Lung (tissue), 12 donors: Measurements from ENCODE around the gene MAP1S. TPM values are rescaled to one million over a fixed set of nuclear protein-coding genes. Genes with fewer than 3 reads are reported as not detected.

Source experiments
- ATAC-seq: fragments of 200-7000 bp; cut with Tn5 transposase; one replicate; pipeline ENCODE4 v1.9.1; 2020; ENCODE audit warnings: moderate number of reproducible peaks; ENCODE audit not compliant: insufficient read depth, low FRiP score
- DNase-seq, 3 donors: peaks; one replicate each; pipeline ENCODE4 v3.0.0-alpha.2; 2013 to 2017
- H3K27ac ChIP-seq, 2 donors: one replicate each; pipeline ENCODE4 v1.5.1; 2013; ENCODE audit warnings: mild to moderate bottlenecking in 2 of 2, moderate library complexity in 2 of 2, control low read depth in 1 of 2, inconsistent platforms in 1 of 2, low read depth in 1 of 2, low read length in 1 of 2
- H3K27me3 ChIP-seq, 3 donors: one replicate each; pipeline ENCODE4 v1.5.1; 2013; ENCODE audit warnings: low read length in 2 of 3; ENCODE audit not compliant: control insufficient read depth in 3 of 3, insufficient read depth in 3 of 3
- H3K36me3 ChIP-seq, 4 donors: one replicate each; pipeline ENCODE4 v1.5.1; 2013; ENCODE audit warnings: low read length in 4 of 4, mild to moderate bottlenecking in 1 of 4, moderate library complexity in 1 of 4; ENCODE audit not compliant: control insufficient read depth in 4 of 4, insufficient read depth in 4 of 4
- H3K4me1 ChIP-seq, 5 donors: one replicate each; pipeline ENCODE4 v1.5.1; 2013; ENCODE audit warnings: low read length in 5 of 5, mild to moderate bottlenecking in 2 of 5, moderate library complexity in 1 of 5; ENCODE audit not compliant: control insufficient read depth in 5 of 5, insufficient read depth in 5 of 5
- H3K4me3 ChIP-seq: one replicate; pipeline ENCODE4 v1.5.1; 2013; ENCODE audit warnings: mild to moderate bottlenecking, control low read depth, moderate library complexity
- H3K9ac ChIP-seq, 2 donors: one replicate each; pipeline ENCODE4 v1.5.1; 2013; ENCODE audit warnings: low read length in 2 of 2, control low read depth in 1 of 2; ENCODE audit not compliant: insufficient read depth in 1 of 2
- H3K9me3 ChIP-seq, 4 donors: one replicate each; pipeline ENCODE4 v1.5.1; 2013; ENCODE audit warnings: low read length in 3 of 4, mild to moderate bottlenecking in 1 of 4, moderate library complexity in 1 of 4; ENCODE audit not compliant: control insufficient read depth in 4 of 4, insufficient read depth in 3 of 4
- WGBS, 2 donors: extraction: QIAGEN DNeasy Blood & Tissue Kit; methylation state at CpG; one replicate each; pipeline ENCODE4 v1.1.7; 2013; 5-methylcytosine and 5-hydroxymethylcytosine counted together
- polyA plus RNA-seq, 2 donors: library from polyadenylated mRNA; stranded (reverse); fragments of 200-250 nt; gene quantifications; one replicate each; pipeline ENCODE4 v1.2.1, GENCODE V29; 2013
- total RNA-seq, 2 donors: library from RNA; depleted of rRNA in 1 of 2; stranded (reverse); fragments of >200 nt in 1 of 2; gene quantifications; one replicate each; pipeline ENCODE4 v1.2.1, GENCODE V29; 2014 to 2021
- TF ChIP-seq, protein P1 (sequence below): IDR thresholded peaks from 2 replicates; pipeline ENCODE4 v1.5.1; 2012; ENCODE audit warnings: mild to moderate bottlenecking; ENCODE audit errors: control extremely low read depth, extremely low read depth
- donor health status: control.
- donor health status: control.
- donor health status: Bipolar disorder and iron deficiency.
- donor health status: healthy.
- donor health status: DM: yes; HTN: yes; CAD: no.

Gene MAP1S
- total and polyA plus RNA-seq, 4 donors, result 32.1 to 71.1 (median 38.4) TPM

DNA sequence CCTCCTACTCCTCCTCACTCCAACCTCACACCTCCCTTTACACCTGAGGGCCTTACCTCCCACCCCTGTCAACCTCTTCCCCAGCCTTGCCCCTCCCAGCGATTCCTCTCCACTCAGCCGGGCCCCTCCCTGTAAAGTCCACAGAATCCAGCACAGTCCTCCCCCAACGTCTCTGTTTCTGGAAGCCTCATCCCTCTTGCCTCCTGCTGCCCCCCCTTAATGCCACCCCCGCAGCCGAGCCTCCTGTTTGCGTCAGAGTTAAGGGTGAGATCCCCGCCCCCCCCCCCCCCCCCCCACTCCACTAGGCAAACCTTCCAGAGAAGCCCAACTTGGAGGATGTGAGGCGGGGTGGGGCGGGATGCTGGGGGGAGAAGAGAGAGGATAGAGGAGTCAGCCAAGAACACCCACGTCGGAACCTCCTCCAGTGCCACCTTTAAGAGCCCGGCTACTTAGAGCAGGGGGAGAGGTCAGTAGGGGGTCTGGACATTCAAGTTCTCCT, 33.2 kb upstream of the MAP1S start:
- Histone ChIP-seq H3K27me3 (peaks cover 3 to 37% (median 19%) of the 10 kb centered on the region in 3 donors), H3K4me1 (peaks cover 0 to 23% (median 0%) of the 10 kb centered on the region in 5 donors), H3K27ac (no peak overlapping the region), H3K9ac (no peak overlapping the region), H3K9me3 (peaks cover 0 to 9% (median 0%) of the 10 kb centered on the region in 4 donors), H3K4me3 (no peak overlapping the region), H3K36me3 (no peaks in the 10 kb centered on the region)
- 1 to 4% methylated on average over 12 of the region's 12 CpGs for WGBS, 2 donors
- TF ChIP-seq, protein P1, sequence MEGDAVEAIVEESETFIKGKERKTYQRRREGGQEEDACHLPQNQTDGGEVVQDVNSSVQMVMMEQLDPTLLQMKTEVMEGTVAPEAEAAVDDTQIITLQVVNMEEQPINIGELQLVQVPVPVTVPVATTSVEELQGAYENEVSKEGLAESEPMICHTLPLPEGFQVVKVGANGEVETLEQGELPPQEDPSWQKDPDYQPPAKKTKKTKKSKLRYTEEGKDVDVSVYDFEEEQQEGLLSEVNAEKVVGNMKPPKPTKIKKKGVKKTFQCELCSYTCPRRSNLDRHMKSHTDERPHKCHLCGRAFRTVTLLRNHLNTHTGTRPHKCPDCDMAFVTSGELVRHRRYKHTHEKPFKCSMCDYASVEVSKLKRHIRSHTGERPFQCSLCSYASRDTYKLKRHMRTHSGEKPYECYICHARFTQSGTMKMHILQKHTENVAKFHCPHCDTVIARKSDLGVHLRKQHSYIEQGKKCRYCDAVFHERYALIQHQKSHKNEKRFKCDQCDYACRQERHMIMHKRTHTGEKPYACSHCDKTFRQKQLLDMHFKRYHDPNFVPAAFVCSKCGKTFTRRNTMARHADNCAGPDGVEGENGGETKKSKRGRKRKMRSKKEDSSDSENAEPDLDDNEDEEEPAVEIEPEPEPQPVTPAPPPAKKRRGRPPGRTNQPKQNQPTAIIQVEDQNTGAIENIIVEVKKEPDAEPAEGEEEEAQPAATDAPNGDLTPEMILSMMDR, result no peak
- ATAC-seq, result no peak
- DNase-seq, result peak in 2 of 3 donors; percentile 9 to 35

DNA sequence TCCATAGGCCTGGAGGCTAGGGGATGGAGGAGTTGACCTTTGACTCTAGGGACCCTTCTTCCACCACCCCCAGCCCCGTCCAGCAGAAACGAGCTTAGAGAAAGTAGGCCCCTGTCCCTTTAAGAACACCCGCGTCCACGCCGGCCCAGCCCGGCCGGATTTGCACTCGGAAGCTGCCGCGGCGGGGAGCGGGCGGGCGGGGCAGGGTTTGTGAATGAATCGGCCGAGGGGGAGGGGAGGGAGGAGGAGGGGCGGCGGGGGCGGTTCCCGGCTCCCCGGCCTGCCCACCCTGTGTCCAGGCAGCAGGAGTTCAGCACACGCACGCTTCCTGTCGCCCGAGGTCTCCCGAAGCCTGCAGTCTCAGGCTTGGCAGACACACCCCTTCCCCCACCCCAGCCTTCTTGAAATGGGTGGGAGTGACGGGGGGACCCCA, 32.7 kb upstream of the MAP1S start:
- peaks cover 3 to 35% (median 19%) of the 10 kb centered on the region in 3 donors for H3K27me3 ChIP-seq
- ATAC-seq (no peak), DNase-seq (peak; percentile 6 to 44 (median 19))
- TF ChIP-seq, protein P1, result no peak
- H3K4me3 ChIP-seq, result no peak overlapping the region
- H3K36me3 ChIP-seq, result no peaks in the 10 kb centered on the region
- no peak overlapping the region for H3K9ac ChIP-seq
- H3K4me1 ChIP-seq, result peaks cover 0 to 22% (median 0%) of the 10 kb centered on the region in 5 donors
- peaks cover 0 to 9% (median 0%) of the 10 kb centered on the region in 4 donors for H3K9me3 ChIP-seq
- WGBS, 2 donors, result 0 to 1% methylated on average over 26 to 28 of the region's 28 CpGs
- no peak overlapping the region for H3K27ac ChIP-seq

DNA sequence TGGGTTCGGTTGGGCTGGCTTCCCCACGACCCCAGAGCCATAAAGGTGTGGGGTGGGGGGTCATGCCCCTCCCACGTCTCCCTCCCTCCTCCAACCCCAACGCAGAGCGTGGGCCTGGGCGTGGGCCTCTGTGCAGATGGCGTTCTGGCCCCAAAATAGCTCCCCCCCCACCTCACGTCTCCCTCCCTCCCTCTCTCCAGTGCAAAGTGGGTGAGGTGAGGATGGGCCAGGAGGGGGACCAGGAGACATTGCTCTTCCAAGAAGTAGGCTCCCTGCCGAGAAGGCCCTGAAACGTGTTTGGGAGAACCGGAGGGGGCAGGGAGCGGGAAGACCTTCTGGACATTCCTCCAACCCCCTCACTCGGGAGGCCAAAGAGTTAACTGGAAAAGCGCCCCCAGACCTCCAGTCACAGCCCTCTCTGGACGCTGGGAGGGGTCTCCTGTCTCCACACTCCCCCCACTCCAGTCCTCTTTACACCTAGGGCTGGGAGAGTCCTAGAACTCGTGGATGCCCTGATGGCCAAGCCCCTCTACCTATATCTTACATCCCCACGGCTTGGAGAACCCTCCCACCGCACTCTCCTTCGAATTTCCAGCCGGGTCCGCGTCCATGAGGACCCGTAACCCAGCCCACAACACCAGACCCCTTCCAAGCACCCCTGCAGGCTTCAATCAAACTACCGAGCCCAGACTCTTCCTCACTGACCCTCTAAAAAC, 32.0 kb upstream of the MAP1S start:
- ATAC-seq, result no peak
- H3K4me3 ChIP-seq, result no peak overlapping the region

More for the DNA sequence above, 32.0 kb upstream of the MAP1S start:
- Histone ChIP-seq H3K9me3 (peaks cover 0 to 9% (median 0%) of the 10 kb centered on the region in 4 donors), H3K4me1 (peaks cover 0 to 22% (median 0%) of the 10 kb centered on the region in 5 donors), H3K27ac (no peak overlapping the region), H3K9ac (no peak overlapping the region), H3K27me3 (peaks cover 3 to 35% (median 19%) of the 10 kb centered on the region in 3 donors), H3K36me3 (no peaks in the 10 kb centered on the region)
- TF ChIP-seq, protein P1, result no peak
- DNase-seq, result no peak
- 4 to 5% methylated on average over 22 to 24 of the region's 24 CpGs for WGBS, 2 donors
